ENCODE results near the gene CCL2.

The CCL2 gene

GRCh38 chr17:34275881-34276280 lies 20.8 kb downstream of the CCL2 start:
- DNase-seq, result no peak

GRCh38 chr17:34276826-34277225 lies 21.7 kb downstream of the CCL2 start:
- no peak for DNase-seq

- DNase-seq, result no peak
Observed at GRCh38 chr17:34283571-34283970, 28.5 kb downstream of the CCL2 start.

GRCh38 chr17:34285286-34285792 lies 30.3 kb downstream of the CCL2 start, which contains the start of gene CCL11:
Gene CCL11 (plus strand): TSS chr17:34285742. CDS start chr17:34285809, 67 bp downstream.
- no peak for DNase-seq

GRCh38 chr17:34287875-34288274 lies 32.8 kb downstream of the CCL2 start:
- no peak for DNase-seq

GRCh38 chr17:34290586-34290985 lies 35.5 kb downstream of the CCL2 start:
- DNase-seq, result no peak

- DNase-seq, result peak; percentile 17
Observed at GRCh38 chr17:34291721-34292348, 36.8 kb downstream of the CCL2 start.

- no peak for DNase-seq
Observed at GRCh38 chr17:34299027-34299426, 43.9 kb downstream of the CCL2 start.

GRCh38 chr17:34299956-34300577 lies 45.0 kb downstream of the CCL2 start:
- DNase-seq, result no peak

- no peak for DNase-seq
Observed at GRCh38 chr17:34300652-34301370, 45.7 kb downstream of the CCL2 start.

- DNase-seq, result no peak
Observed at GRCh38 chr17:34301986-34302385, 46.9 kb downstream of the CCL2 start.

GRCh38 chr17:34302636-34303035 lies 47.6 kb downstream of the CCL2 start:
- DNase-seq, result no peak

- no peak for DNase-seq
Observed at GRCh38 chr17:34303606-34304005, 48.5 kb downstream of the CCL2 start.

- DNase-seq, result no peak
Observed at GRCh38 chr17:34305061-34305460, 50.0 kb downstream of the CCL2 start.

- no peak for DNase-seq
Observed at GRCh38 chr17:34305606-34306005, 50.5 kb downstream of the CCL2 start.

GRCh38 chr17:34306466-34306865 lies 51.4 kb downstream of the CCL2 start:
- DNase-seq, result peak; percentile 12

Measured in hematopoietic multipotent progenitor cell treated with erythropoietin and hydrocortisone succinate and interleukin-3 and kit ligand, for 4 days (in vitro differentiated cells).